Ecto neural progenitor cell (in vitro differentiated cells): ENCODE results near the gene CLEC18A.
"Not testable (repeated sequence)": the region's sequence is repeated elsewhere in the genome, so short reads cannot be mapped to it uniquely, and the experiment has no call there.

Source experiments
- DNase-seq: peaks from one replicate; pipeline ENCODE4 v3.0.0-alpha.2; 2018; ENCODE audit warnings: low spot score

CLEC18A gene

GRCh38 chr16:69930117-69930776 is 20.9 kb upstream of the CLEC18A start:
- peak; percentile 76 for DNase-seq

- no peak for DNase-seq
Observed at GRCh38 chr16:69931631-69932030, 19.5 kb upstream of the CLEC18A start.

GRCh38 chr16:69932228-69932627 is 18.9 kb upstream of the CLEC18A start:
- no peak for DNase-seq

- DNase-seq, result no peak
Observed at GRCh38 chr16:69932691-69933392, 18.3 kb upstream of the CLEC18A start.

- no peak for DNase-seq
Observed at GRCh38 chr16:69934044-69934443, 17.1 kb upstream of the CLEC18A start.

GRCh38 chr16:69934751-69935150 is 16.4 kb upstream of the CLEC18A start:
- no peak for DNase-seq

- DNase-seq, result no peak
Observed at GRCh38 chr16:69935278-69935711, 15.8 kb upstream of the CLEC18A start.

- no peak for DNase-seq
Observed at GRCh38 chr16:69935740-69936139, 15.4 kb upstream of the CLEC18A start.

GRCh38 chr16:69936252-69936651 is 14.9 kb upstream of the CLEC18A start:
- no peak for DNase-seq

- no peak for DNase-seq
Observed at GRCh38 chr16:69936751-69937211, 14.4 kb upstream of the CLEC18A start.

- DNase-seq, result no peak
Observed at GRCh38 chr16:69937465-69937951, 13.6 kb upstream of the CLEC18A start.

- DNase-seq, result no peak
Observed at GRCh38 chr16:69938981-69939820, 11.9 kb upstream of the CLEC18A start.

GRCh38 chr16:69939821-69940585 is 11.1 kb upstream of the CLEC18A start:
- no peak for DNase-seq

GRCh38 chr16:69940676-69941075 is 10.5 kb upstream of the CLEC18A start:
- DNase-seq, result no peak

GRCh38 chr16:69941251-69942098 is 9.7 kb upstream of the CLEC18A start:
- no peak for DNase-seq

- no peak for DNase-seq
Observed at GRCh38 chr16:69942099-69942491, 9.0 kb upstream of the CLEC18A start.

- no peak for DNase-seq
Observed at GRCh38 chr16:69942627-69943170, 8.4 kb upstream of the CLEC18A start.

- peak; percentile 73 for DNase-seq
Observed at GRCh38 chr16:69943241-69944036, 7.7 kb upstream of the CLEC18A start.

GRCh38 chr16:69950411-69950810 is 723 bp upstream of the CLEC18A start:
- not testable (repeated sequence) for DNase-seq

- DNase-seq, result not testable (repeated sequence)
Observed at GRCh38 chr16:69951672-69952031, 518 bp downstream of the CLEC18A start.
